ENCODE data around the gene CAPN14.

CAPN14 gene

DNA sequence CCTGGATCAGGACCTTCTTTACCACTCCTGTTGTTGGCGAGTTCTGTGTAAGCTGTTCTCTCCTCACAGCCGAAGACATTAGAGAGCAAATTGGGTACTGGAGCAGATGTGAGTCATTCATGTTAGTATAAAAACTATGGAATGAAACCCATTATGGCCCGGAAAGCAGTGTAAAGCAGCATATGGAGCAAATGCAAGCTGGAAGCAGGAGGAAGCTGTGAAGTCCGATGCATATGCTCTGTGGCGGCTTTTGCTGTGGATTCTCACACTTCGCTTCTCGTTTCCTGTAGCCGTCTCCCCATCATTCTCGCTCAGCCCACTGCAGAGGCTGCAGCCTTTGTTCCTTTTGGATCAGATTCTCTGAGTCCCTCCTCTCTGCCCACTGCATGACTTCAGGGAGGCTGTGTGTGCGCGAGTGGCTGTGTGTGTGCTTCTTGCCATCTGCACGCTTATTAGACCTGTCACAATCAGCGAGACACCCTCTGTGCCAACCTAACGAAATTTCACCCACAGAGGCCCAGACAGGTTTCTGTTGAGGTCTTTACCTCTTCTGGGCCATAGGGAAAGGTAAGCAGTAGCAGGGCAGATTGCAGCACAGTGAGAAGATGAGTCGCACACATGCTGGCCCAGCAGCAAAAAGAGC is 75.8 kb downstream of the CAPN14 start:
- Histone ChIP-seq H3K4me1 (ENCODE audit: control insufficient read depth, insufficient read depth, low read length, unreplicated experiment) (no peaks in the 10 kb centered on the region), H3K27ac (ENCODE audit: low read depth, low read length) (no peak overlapping the region), H3K79me2 (ENCODE audit: control insufficient read depth, insufficient read depth, low read length, unreplicated experiment) (no peaks in the 10 kb centered on the region), H3K4me3 (ENCODE audit: low read depth, low read length) (no peak overlapping the region), H2AFZ (ENCODE audit: low read length, unreplicated experiment) (no peak overlapping the region), H3K27me3 (ENCODE audit: insufficient read depth, low read length) (peaks cover 69% of the 10 kb centered on the region), H3K36me3 (ENCODE audit: insufficient read depth, low read length) (no peaks in the 10 kb centered on the region)

DNA sequence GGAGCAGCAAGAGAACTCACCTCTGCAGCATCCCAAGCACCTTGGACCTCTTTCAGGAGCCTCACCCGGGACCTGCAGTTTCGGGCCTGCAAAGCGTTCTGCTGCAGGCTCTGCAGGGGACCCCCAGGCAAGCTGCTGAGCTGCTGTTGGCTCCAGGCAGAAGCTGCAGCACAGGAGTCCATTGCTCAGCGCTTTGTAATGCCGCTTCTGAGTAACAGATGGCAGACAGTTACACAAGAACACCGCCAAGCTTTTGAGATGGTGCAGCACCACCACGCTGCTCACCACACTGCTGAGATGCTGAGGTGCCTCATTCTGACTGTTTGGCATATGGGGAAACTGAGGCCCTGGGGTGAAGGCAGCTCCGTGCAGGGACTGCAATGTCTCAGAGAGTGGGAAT is 77.2 kb downstream of the CAPN14 start:
- H3K36me3 ChIP-seq (ENCODE audit: insufficient read depth, low read length), result no peaks in the 10 kb centered on the region
- H3K79me2 ChIP-seq (ENCODE audit: control insufficient read depth, insufficient read depth, low read length, unreplicated experiment), result no peaks in the 10 kb centered on the region
- no peaks in the 10 kb centered on the region for H3K4me1 ChIP-seq (ENCODE audit: control insufficient read depth, insufficient read depth, low read length, unreplicated experiment)
- H3K27ac ChIP-seq (ENCODE audit: low read depth, low read length), result no peak overlapping the region
- H2AFZ ChIP-seq (ENCODE audit: low read length, unreplicated experiment), result no peak overlapping the region
- H3K27me3 ChIP-seq (ENCODE audit: insufficient read depth, low read length), result peaks cover 83% of the 10 kb centered on the region
- no peak overlapping the region for H3K4me3 ChIP-seq (ENCODE audit: low read depth, low read length)

DNA sequence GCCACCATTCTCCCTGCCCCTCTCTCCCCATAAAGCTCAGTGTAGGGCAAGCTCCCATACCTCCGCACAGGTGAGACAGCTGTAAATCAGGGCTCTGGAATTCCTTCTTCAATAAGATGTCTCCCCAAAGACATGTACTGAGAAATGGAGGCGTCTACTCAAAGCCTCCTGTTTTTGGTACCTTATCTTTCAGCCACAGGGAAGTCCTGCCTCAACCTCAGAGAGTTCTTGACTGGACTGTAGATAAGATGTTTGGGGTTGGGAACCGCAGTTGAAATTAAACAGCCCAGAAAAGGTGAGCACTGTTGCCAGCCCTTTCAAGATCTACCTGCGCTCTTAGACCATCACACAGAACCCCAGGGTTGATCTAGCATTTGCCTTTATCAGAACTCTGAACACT is 77.6 kb downstream of the CAPN14 start:
- Histone ChIP-seq H3K36me3 (ENCODE audit: insufficient read depth, low read length) (no peaks in the 10 kb centered on the region), H3K4me1 (ENCODE audit: control insufficient read depth, insufficient read depth, low read length, unreplicated experiment) (no peaks in the 10 kb centered on the region), H2AFZ (ENCODE audit: low read length, unreplicated experiment) (no peak overlapping the region), H3K27ac (ENCODE audit: low read depth, low read length) (no peak overlapping the region), H3K4me3 (ENCODE audit: low read depth, low read length) (no peak overlapping the region), H3K27me3 (ENCODE audit: insufficient read depth, low read length) (peaks cover 87% of the 10 kb centered on the region), H3K79me2 (ENCODE audit: control insufficient read depth, insufficient read depth, low read length, unreplicated experiment) (no peaks in the 10 kb centered on the region)

DNA sequence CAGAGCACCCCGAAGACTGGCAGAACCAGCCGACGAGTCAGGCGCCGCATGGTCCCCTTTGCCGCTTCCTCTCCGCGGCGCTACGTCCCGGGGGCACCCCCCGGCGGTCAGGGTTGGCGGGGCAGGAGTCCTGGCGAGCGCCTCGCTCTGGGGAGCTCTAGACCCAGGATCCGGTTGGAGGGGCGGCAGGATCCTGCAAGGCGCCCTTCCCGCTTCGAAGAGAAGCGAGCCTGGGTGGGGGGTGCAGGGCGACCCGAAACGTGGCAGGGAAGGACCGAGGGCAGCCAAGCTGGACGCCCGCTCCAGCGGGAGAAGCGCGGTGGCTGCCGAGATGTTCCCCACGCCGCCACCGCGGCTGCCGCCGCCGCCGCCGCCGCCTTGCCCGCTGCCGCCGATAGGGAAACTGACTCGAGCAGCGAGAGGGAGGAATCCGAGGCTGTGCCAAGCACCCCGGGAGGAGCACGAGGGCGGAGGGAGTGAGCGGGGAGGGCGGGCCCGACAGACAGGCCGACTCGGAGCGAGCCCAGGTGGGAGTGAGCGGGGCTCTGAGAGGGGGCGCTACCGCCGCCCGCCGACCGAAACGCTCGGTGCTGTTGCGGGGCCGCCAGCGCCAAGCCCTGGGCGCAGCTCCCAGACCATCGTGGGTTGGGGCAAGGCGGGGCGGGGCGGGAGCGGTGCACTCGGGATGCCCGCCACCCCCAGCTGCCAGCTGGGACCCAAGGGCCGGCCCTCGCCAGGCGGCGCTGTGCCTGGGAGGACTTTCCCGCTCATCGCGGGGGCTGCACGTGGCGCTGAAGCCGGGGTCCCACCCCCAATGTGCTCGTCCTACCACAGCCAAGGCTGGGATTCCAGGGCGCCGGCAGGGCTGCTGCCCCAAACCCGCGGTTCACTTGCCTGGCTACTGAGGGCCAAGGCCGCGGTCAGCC is 79.0 kb downstream of the CAPN14 start, which contains the start of gene GALNT14:
GALNT14 (minus strand) TSS at position 404 of the 926 bp plus-strand sequence; CDS start at position 50, 354 bp downstream.
- H3K27me3 ChIP-seq (ENCODE audit: insufficient read depth, low read length), result peaks cover 88% of the 10 kb centered on the region
- H3K36me3 ChIP-seq (ENCODE audit: insufficient read depth, low read length), result no peaks in the 10 kb centered on the region
- H3K4me3 ChIP-seq (ENCODE audit: low read depth, low read length), result peak within 1 kb of the TSS; percentile 69
- no peak within 1 kb of the TSS for H3K27ac ChIP-seq (ENCODE audit: low read depth, low read length)
- H3K4me1 ChIP-seq (ENCODE audit: control insufficient read depth, insufficient read depth, low read length, unreplicated experiment), result no peaks in the 10 kb centered on the region
- H2AFZ ChIP-seq (ENCODE audit: low read length, unreplicated experiment), result peak within 1 kb of the TSS; percentile 55
- no peaks in the 10 kb centered on the region for H3K79me2 ChIP-seq (ENCODE audit: control insufficient read depth, insufficient read depth, low read length, unreplicated experiment)

DNA sequence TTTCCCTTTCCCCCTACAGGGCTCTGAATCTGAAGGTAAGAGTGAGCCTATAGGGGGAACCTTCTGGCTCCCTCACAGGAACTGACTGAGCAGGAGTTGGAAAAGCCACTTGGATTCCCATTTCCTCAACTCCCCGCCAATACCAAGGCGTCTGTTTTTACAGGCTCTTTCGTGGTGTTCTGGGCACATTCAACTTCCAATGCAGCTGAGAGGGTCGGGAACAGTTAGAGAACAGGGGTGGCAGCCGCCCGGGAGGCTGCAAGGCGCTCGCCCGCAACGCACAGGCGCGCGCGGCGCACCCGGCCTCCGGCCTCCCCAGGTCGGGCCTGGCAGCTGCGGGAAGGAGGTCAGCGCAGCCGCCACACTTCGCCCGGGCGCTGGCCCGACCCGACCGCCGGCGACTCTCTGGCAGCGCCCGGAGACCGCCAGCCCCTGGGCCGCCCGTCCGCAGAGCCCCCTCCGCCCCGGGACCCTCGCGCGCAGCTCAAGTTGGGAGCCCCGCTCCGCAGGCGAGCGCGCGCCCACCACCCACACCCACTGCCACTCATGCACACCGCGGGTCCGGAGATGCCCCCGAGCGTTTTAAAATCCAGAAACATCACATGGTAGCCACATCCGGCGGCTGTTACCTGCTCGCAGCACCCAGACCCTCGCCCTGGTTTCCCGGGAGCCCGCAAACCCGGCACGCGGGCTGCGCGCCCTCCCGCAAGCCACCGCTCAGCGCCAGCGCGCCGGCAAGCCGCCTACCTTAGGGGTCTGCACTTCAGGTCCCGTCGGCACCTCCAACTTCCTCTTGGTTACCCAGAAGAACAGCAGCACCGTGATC is 79.9 kb downstream of the CAPN14 start:
- peaks cover 84% of the 10 kb centered on the region for H3K27me3 ChIP-seq (ENCODE audit: insufficient read depth, low read length)
- H3K36me3 ChIP-seq (ENCODE audit: insufficient read depth, low read length), result no peaks in the 10 kb centered on the region
- H3K4me3 ChIP-seq (ENCODE audit: low read depth, low read length), result peak overlapping the region; percentile 69
- no peaks in the 10 kb centered on the region for H3K79me2 ChIP-seq (ENCODE audit: control insufficient read depth, insufficient read depth, low read length, unreplicated experiment)
- H3K4me1 ChIP-seq (ENCODE audit: control insufficient read depth, insufficient read depth, low read length, unreplicated experiment), result no peaks in the 10 kb centered on the region
- H2AFZ ChIP-seq (ENCODE audit: low read length, unreplicated experiment), result no peak overlapping the region
- H3K27ac ChIP-seq (ENCODE audit: low read depth, low read length), result no peak overlapping the region

DNA sequence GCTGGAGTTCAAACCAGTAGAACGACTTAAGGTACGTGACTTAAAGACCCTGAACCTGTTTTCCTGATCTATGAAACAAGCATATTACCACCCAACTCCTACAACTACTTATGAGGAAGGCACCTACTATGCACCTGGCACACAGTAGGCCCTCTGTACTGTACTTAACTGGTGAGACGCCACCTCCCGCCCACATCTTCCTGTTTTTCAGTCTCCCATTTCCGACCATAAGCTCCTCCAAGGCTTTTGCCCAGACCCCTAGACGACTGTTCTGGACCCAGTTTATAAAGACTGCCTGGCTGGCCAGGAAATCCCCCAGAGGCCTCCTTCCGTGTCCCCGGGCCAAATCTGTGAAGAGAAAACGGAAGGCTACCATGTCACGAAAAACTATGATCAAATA is 80.6 kb downstream of the CAPN14 start:
- H3K4me1 ChIP-seq (ENCODE audit: control insufficient read depth, insufficient read depth, low read length, unreplicated experiment), result no peaks in the 10 kb centered on the region

DNA sequence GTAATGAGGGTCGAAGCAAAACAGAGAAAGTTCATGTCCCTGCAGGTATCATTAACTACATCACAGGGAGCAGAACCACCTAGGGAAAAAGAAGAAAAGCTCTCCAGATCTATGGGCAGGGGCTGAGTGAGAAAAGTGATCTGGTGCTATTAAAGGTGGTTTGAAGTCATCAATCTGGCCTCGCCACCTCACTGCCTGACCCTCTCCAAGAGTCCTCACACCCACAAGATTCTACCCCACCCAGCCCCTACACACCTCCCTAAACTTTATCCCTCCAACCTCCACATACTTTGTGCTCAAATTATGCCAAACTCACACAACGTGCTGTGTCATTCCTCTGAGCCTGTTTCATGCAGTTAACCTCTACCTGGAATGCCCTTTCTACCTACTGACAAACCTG is 81.3 kb downstream of the CAPN14 start:
- Histone ChIP-seq H3K27ac (ENCODE audit: low read depth, low read length) (no peak overlapping the region), H3K79me2 (ENCODE audit: control insufficient read depth, insufficient read depth, low read length, unreplicated experiment) (no peaks in the 10 kb centered on the region), H3K4me3 (ENCODE audit: low read depth, low read length) (no peak overlapping the region)

More for the DNA sequence above, 80.6 kb downstream of the CAPN14 start:
- no peaks in the 10 kb centered on the region for H3K36me3 ChIP-seq (ENCODE audit: insufficient read depth, low read length)
- H3K27ac ChIP-seq (ENCODE audit: low read depth, low read length), result no peak overlapping the region
- no peak overlapping the region for H3K4me3 ChIP-seq (ENCODE audit: low read depth, low read length)
- no peaks in the 10 kb centered on the region for H3K79me2 ChIP-seq (ENCODE audit: control insufficient read depth, insufficient read depth, low read length, unreplicated experiment)
- no peak overlapping the region for H2AFZ ChIP-seq (ENCODE audit: low read length, unreplicated experiment)
- H3K27me3 ChIP-seq (ENCODE audit: insufficient read depth, low read length), result peaks cover 77% of the 10 kb centered on the region

DNA sequence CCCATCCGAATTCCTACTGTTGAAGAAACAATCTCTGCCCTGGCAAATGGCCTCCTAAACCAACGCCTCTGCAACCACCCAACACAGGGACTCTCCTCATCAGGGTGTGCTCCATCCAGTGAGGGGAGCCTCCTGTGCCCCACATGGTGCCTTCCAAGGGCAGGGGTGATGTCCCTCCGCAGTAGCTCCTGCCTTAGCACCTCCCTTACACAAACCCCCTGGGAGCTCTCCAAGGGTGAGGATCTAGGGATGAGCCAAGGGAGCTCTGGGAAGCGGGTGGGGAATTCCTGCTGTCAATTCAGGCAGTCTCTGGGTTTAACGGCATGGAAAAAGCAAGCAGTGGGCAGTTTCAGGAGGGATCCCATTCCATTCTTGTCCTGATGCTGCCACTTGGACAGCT is 82.8 kb downstream of the CAPN14 start:
- Histone ChIP-seq H3K4me3 (ENCODE audit: low read depth, low read length) (no peak overlapping the region), H3K4me1 (ENCODE audit: control insufficient read depth, insufficient read depth, low read length, unreplicated experiment) (no peaks in the 10 kb centered on the region), H2AFZ (ENCODE audit: low read length, unreplicated experiment) (no peak overlapping the region), H3K27me3 (ENCODE audit: insufficient read depth, low read length) (peaks cover 60% of the 10 kb centered on the region), H3K79me2 (ENCODE audit: control insufficient read depth, insufficient read depth, low read length, unreplicated experiment) (no peaks in the 10 kb centered on the region), H3K36me3 (ENCODE audit: insufficient read depth, low read length) (no peaks in the 10 kb centered on the region), H3K27ac (ENCODE audit: low read depth, low read length) (no peak overlapping the region)

More for the DNA sequence above, 81.3 kb downstream of the CAPN14 start:
- Histone ChIP-seq H2AFZ (ENCODE audit: low read length, unreplicated experiment) (no peak overlapping the region), H3K36me3 (ENCODE audit: insufficient read depth, low read length) (no peaks in the 10 kb centered on the region), H3K27me3 (ENCODE audit: insufficient read depth, low read length) (peaks cover 74% of the 10 kb centered on the region), H3K4me1 (ENCODE audit: control insufficient read depth, insufficient read depth, low read length, unreplicated experiment) (no peaks in the 10 kb centered on the region)

DNA sequence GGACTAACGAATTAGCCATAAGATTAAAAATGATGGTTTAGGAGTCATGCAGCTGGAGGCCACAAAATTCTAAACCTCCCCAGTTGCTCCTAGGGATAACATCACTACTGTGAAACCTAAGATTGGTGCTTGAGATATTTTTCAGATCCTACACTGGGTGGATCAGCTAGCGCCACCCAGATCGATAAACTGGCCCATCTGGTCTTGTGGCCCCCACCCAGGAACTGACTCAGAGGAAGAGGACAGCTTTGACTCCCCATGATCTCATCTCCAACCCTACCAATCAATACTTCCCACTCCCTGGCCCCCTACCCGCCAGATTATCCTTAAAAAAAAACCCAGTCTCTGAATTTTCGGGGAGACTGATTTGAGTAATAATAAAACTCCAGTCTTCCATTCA is 84.5 kb downstream of the CAPN14 start:
- no peak overlapping the region for H3K27ac ChIP-seq (ENCODE audit: low read depth, low read length)
- no peak overlapping the region for H2AFZ ChIP-seq (ENCODE audit: low read length, unreplicated experiment)
- no peaks in the 10 kb centered on the region for H3K79me2 ChIP-seq (ENCODE audit: control insufficient read depth, insufficient read depth, low read length, unreplicated experiment)
- H3K36me3 ChIP-seq (ENCODE audit: insufficient read depth, low read length), result no peaks in the 10 kb centered on the region
- H3K4me1 ChIP-seq (ENCODE audit: control insufficient read depth, insufficient read depth, low read length, unreplicated experiment), result no peaks in the 10 kb centered on the region
- no peak overlapping the region for H3K4me3 ChIP-seq (ENCODE audit: low read depth, low read length)
- peaks cover 49% of the 10 kb centered on the region for H3K27me3 ChIP-seq (ENCODE audit: insufficient read depth, low read length)

DNA sequence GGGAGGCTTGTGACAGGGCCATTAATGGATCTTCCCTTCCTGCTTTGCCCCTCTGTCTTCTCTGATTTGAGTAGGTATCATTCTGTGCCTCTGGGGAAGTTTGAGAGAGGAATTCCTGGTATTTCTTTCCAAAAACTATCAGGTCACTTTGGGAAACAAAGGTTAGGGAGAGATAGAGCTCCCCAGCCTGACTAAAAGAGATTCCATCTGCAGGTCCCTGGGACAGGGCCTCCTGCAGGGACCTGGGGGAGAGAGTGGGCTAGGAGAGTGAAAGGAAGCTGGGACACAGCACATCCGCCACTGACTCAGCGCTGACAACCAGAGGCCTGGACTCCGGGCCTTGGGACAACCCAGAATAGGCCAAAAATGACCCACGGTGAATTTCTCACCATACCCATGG is 85.4 kb downstream of the CAPN14 start:
- H3K4me1 ChIP-seq (ENCODE audit: control insufficient read depth, insufficient read depth, low read length, unreplicated experiment), result no peaks in the 10 kb centered on the region
- H3K36me3 ChIP-seq (ENCODE audit: insufficient read depth, low read length), result no peaks in the 10 kb centered on the region
- peaks cover 40% of the 10 kb centered on the region for H3K27me3 ChIP-seq (ENCODE audit: insufficient read depth, low read length)
- H3K27ac ChIP-seq (ENCODE audit: low read depth, low read length), result no peak overlapping the region
- no peak overlapping the region for H2AFZ ChIP-seq (ENCODE audit: low read length, unreplicated experiment)
- H3K4me3 ChIP-seq (ENCODE audit: low read depth, low read length), result no peak overlapping the region
- no peaks in the 10 kb centered on the region for H3K79me2 ChIP-seq (ENCODE audit: control insufficient read depth, insufficient read depth, low read length, unreplicated experiment)
